SK-N-SH (cell line): ENCODE results near the gene SRRM4. TPM values are rescaled to one million over a fixed set of nuclear protein-coding genes. Genes with fewer than 3 reads are reported as not detected.

ENCODE experiments used
- CTCF ChIA-PET: fragments of 300-600, 350-600 bp; formaldehyde crosslinking; extraction: SDS; loops from one replicate; lab custom pipeline; 2021; lab: Yijun Ruan, JAX
- POLR2A ChIA-PET: fragments of 350-600 bp; sonication (Branson Sonifier 250); formaldehyde crosslinking; extraction: SDS; loops from one replicate; lab custom pipeline; 2020; ENCODE audit warnings: antibody characterized with exemption, inconsistent platforms; lab: Yijun Ruan, JAX
- DNase-seq: peaks from one replicate; pipeline ENCODE4 v3.0.0; 2012
- H2AFZ ChIP-seq: fragments of 200-600 bp; sonication (generic); 2 replicates; pipeline ENCODE4 v1.8.1; 2016; ENCODE audit warnings: antibody characterized with exemption, mild to moderate bottlenecking, low read depth
- H3F3A ChIP-seq: fragments of 200-600 bp; sonication (generic); replicated peaks from 2 replicates; pipeline ENCODE3; 2016; ENCODE audit warnings: antibody characterized with exemption, mild to moderate bottlenecking; ENCODE audit not compliant: insufficient read depth
- H3K27ac ChIP-seq, 2 experiments: fragments of 200-500 bp in 1 of 2; fragments of 200-600 bp in 1 of 2; sonication (Bioruptor generic) in 1 of 2; sonication (generic), shearing (Covaris generic) in 1 of 2; 2 replicates each; pipeline versions ENCODE4 v1.5.1 to v1.6.1; 2014 to 2016; ENCODE audit warnings: low read depth in 2 of 2, inconsistent platforms in 1 of 2, low read length in 1 of 2, mild to moderate bottlenecking in 1 of 2, mixed read lengths in 1 of 2
- H3K27me3 ChIP-seq: fragments of 200-600 bp; sonication (generic), shearing (Covaris generic); 2 replicates; pipeline ENCODE4 v1.6.1; 2016; ENCODE audit warnings: mixed run types; ENCODE audit not compliant: insufficient read depth
- H3K36me3 ChIP-seq, 2 experiments: fragments of 200-500 bp in 1 of 2; fragments of 200-600 bp in 1 of 2; sonication (Bioruptor generic) in 1 of 2; sonication (generic) in 1 of 2; replicated peaks in 1 of 2; 2 replicates each; pipeline versions ENCODE3 to v1.5.1; 2014 to 2016; ENCODE audit warnings: low read length in 1 of 2, mild to moderate bottlenecking in 1 of 2; ENCODE audit not compliant: insufficient read depth in 2 of 2, control insufficient read depth in 1 of 2
- H3K4me1 ChIP-seq, 2 experiments: fragments of 200-500 bp in 1 of 2; fragments of 200-600 bp in 1 of 2; sonication (Bioruptor generic) in 1 of 2; sonication (generic), shearing (Covaris generic) in 1 of 2; 2 replicates each; pipeline versions ENCODE4 v1.5.1 to v1.6.1; 2014 to 2016; ENCODE audit warnings: low read depth in 1 of 2, low read length in 1 of 2, mixed run types in 1 of 2; ENCODE audit not compliant: insufficient read depth in 2 of 2, control insufficient read depth in 1 of 2
- H3K4me2 ChIP-seq: fragments of 200-600 bp; sonication (generic), shearing (Covaris generic); 2 replicates; pipeline ENCODE4 v1.6.1; 2017; ENCODE audit warnings: mixed run types
- H3K4me3 ChIP-seq, 2 experiments: fragments of 200-500 bp in 1 of 2; fragments of 200-600 bp in 1 of 2; sonication (Bioruptor generic) in 1 of 2; sonication (generic), shearing (Covaris generic) in 1 of 2; 2 replicates each; pipeline versions ENCODE4 v1.5.1 to v1.8.1; 2014 to 2016; ENCODE audit warnings: low read depth in 2 of 2, inconsistent platforms in 1 of 2, low read length in 1 of 2, mild to moderate bottlenecking in 1 of 2, mixed read lengths in 1 of 2, moderate library complexity in 1 of 2
- H3K79me2 ChIP-seq: fragments of 200-600 bp; sonication (generic); 2 replicates; pipeline ENCODE4 v1.8.1; 2017; ENCODE audit warnings: mild to moderate bottlenecking; ENCODE audit not compliant: insufficient read depth
- H3K9ac ChIP-seq: fragments of 200-600 bp; sonication (generic); 2 replicates; pipeline ENCODE4 v1.6.1; 2017; ENCODE audit warnings: mixed run types
- H3K9me2 ChIP-seq: fragments of 200-600 bp; sonication (generic); 2 replicates; pipeline ENCODE4 v1.6.1; 2017; ENCODE audit warnings: mixed run types
- H3K9me3 ChIP-seq: fragments of 200-600 bp; sonication (generic); 2 replicates; pipeline ENCODE4 v1.6.1; 2017; ENCODE audit warnings: mixed run types, mild to moderate bottlenecking, moderate library complexity
- H4K20me1 ChIP-seq: fragments of 200-600 bp; sonication (generic); 2 replicates; pipeline ENCODE4 v1.6.1; 2017; ENCODE audit warnings: mild to moderate bottlenecking, mixed run types; ENCODE audit not compliant: insufficient read depth
- EZH2phosphoT487 ChIP-seq: fragments of 200-600 bp; sonication (generic); IDR thresholded peaks from 2 replicates; pipeline ENCODE4 v1.6.1; 2017; ENCODE audit warnings: low read depth, mixed run types, mild to moderate bottlenecking, antibody characterized with exemption, moderate library complexity, borderline replicate concordance
- FOXM1 ChIP-seq: IDR thresholded peaks from 2 replicates; pipeline ENCODE4 v1.4.0; 2012; ENCODE audit warnings: low read depth, mild to moderate bottlenecking
- GABPA ChIP-seq: IDR thresholded peaks from 2 replicates; pipeline ENCODE4 v1.4.0; 2012; ENCODE audit warnings: low read depth, mild to moderate bottlenecking
- IRF3 ChIP-seq: fragments of 150-350 bp; IDR thresholded peaks from 2 replicates; pipeline ENCODE4 v1.6.1; 2016; ENCODE audit warnings: mild to moderate bottlenecking, low read depth, low read length
- NFIC ChIP-seq: IDR thresholded peaks from 2 replicates; pipeline ENCODE4 v1.4.0; 2012; ENCODE audit warnings: borderline replicate concordance
- SMC3 ChIP-seq: IDR thresholded peaks from 2 replicates; pipeline ENCODE4 v1.6.1; 2012; ENCODE audit warnings: low read depth, low read length, improper control_type of control experiment
- WGBS: methylation state at CpG from one replicate; pipeline ENCODE4 v1.1.6; 2017; ENCODE audit warnings: low lambda C conversion rate; 5-methylcytosine and 5-hydroxymethylcytosine counted together
- polyA plus RNA-seq, 3 experiments: library from polyadenylated mRNA; depleted of rRNA; stranded (reverse); fragments of >200 nt; gene quantifications; 2 replicates each; pipeline ENCODE4 v1.2.3, GENCODE V29; 2012

The SRRM4 gene
- polyA plus RNA-seq, 1 of the 3 experiments (the other 2 are of a cell fraction): 0.03 TPM

GRCh38 chr12:119195256-119195655 is 213.9 kb downstream of the SRRM4 start:
- POLR2A ChIA-PET: no interaction called here
- Histone ChIP-seq H2AFZ (no peak overlapping the region), H3K79me2 (no peaks in the 10 kb centered on the region), H3K9me2 (no peaks in the 10 kb centered on the region), H3K36me3 (no peaks in the 10 kb centered on the region), H3F3A (no peaks in the 10 kb centered on the region), H3K27ac (no peak overlapping the region), H3K4me2 (no peak overlapping the region), H3K9me3 (no peaks in the 10 kb centered on the region), H3K9ac (no peak overlapping the region), H3K4me3 (no peak overlapping the region), H3K27me3 (no peaks in the 10 kb centered on the region), H4K20me1 (no peaks in the 10 kb centered on the region), H3K4me1 (no peaks in the 10 kb centered on the region)
- WGBS: 93% methylated on average over 11 of the region's 16 CpGs
- DNase-seq: no peak
- TF ChIP-seq SMC3 (no peak), GABPA (no peak), IRF3 (no peak), FOXM1 (no peak)
- CTCF ChIA-PET: no interaction called here

GRCh38 chr12:119198440-119198839 is 217.1 kb downstream of the SRRM4 start:
- no peak for DNase-seq
- CTCF ChIA-PET: no interaction called here

GRCh38 chr12:119200601-119201000 is 219.3 kb downstream of the SRRM4 start:
- TF ChIP-seq FOXM1 (no peak), GABPA (no peak), SMC3 (no peak)
- no peak overlapping the region for H3K27ac ChIP-seq
- no peak overlapping the region for H2AFZ ChIP-seq
- no peak for DNase-seq
- H3K4me2 ChIP-seq: no peak overlapping the region
- H3K9me2 ChIP-seq: no peaks in the 10 kb centered on the region
- WGBS: 61% methylated on average over 4 of the region's 4 CpGs
- peaks cover 0 to 8% of the 10 kb centered on the region in 2 experiments; a peak in 1 of 4 replicates for H3K4me1 ChIP-seq
- no peaks in the 10 kb centered on the region for H3K36me3 ChIP-seq
- H3K27me3 ChIP-seq: no peaks in the 10 kb centered on the region
- H3K79me2 ChIP-seq: no peaks in the 10 kb centered on the region
- H3F3A ChIP-seq: no peaks in the 10 kb centered on the region
- no peaks in the 10 kb centered on the region for H3K9me3 ChIP-seq
- ChIA-PET CTCF (interaction anchor here (0.9 to 1.4 kb wide), 2 partner anchors 35 to 212 kb away, joined by 3 to 4 read pairs; no protein-coding TSS in a partner anchor), POLR2A (no interaction called here)
- no peak overlapping the region for H3K9ac ChIP-seq
- no peaks in the 10 kb centered on the region for H4K20me1 ChIP-seq
- H3K4me3 ChIP-seq: no peak overlapping the region

More at GRCh38 chr12:119198440-119198839, 217.1 kb downstream of the SRRM4 start:
- no peak for TF ChIP-seq EZH2phosphoT487
- TF ChIP-seq NFIC: no peak
- Histone ChIP-seq H4K20me1 (no peaks in the 10 kb centered on the region), H3K9me2 (no peaks in the 10 kb centered on the region), H3F3A (no peaks in the 10 kb centered on the region), H3K4me3 (no peak overlapping the region), H3K9me3 (no peaks in the 10 kb centered on the region), H3K79me2 (no peaks in the 10 kb centered on the region), H2AFZ (no peak overlapping the region), H3K36me3 (no peaks in the 10 kb centered on the region), H3K4me2 (no peak overlapping the region), H3K27me3 (no peaks in the 10 kb centered on the region), H3K4me1 (no peaks in the 10 kb centered on the region; a peak in 1 of 4 replicates), H3K9ac (no peak overlapping the region), H3K27ac (no peak overlapping the region)
- WGBS: 63% methylated on average over 2 of the region's 2 CpGs
- POLR2A ChIA-PET: no interaction called here
